Omental fat pad (tissue), 4 donors: ENCODE measurements around the gene JOSD2. TPM values are rescaled to one million over a fixed set of nuclear protein-coding genes. Genes with fewer than 3 reads are reported as not detected.
A peak's percentile ranks its signal among the peaks of the same experiment; 100 is the strongest.

Source experiments
- ATAC-seq: fragments of 150-250 bp; one replicate; pipeline ENCODE4 v1.9.1; 2016; ENCODE audit warnings: mild to moderate bottlenecking, moderate library complexity; ENCODE audit not compliant: low FRiP score
- DNase-seq: peaks from one replicate; pipeline ENCODE4 v3.0.0-alpha.2; 2019; ENCODE audit warnings: low spot score
- total RNA-seq, 4 donors: library from RNA; depleted of rRNA; stranded (reverse); fragments of >200 nt; gene quantifications; one replicate each; pipeline ENCODE4 v1.1.0, GENCODE V29; 2016
- TF ChIP-seq, protein P1 (sequence below), 3 donors: fragments of 450-650 bp; IDR thresholded peaks; one replicate each; pipeline ENCODE4 v1.5.1; 2016 to 2017; ENCODE audit warnings: antibody characterized with exemption in 3 of 3, mild to moderate bottlenecking in 3 of 3, moderate library complexity in 2 of 3

The JOSD2 gene
- total RNA-seq, 4 donors from 2014 or later = 20.4 to 32.0 (median 23.0) TPM

DNA sequence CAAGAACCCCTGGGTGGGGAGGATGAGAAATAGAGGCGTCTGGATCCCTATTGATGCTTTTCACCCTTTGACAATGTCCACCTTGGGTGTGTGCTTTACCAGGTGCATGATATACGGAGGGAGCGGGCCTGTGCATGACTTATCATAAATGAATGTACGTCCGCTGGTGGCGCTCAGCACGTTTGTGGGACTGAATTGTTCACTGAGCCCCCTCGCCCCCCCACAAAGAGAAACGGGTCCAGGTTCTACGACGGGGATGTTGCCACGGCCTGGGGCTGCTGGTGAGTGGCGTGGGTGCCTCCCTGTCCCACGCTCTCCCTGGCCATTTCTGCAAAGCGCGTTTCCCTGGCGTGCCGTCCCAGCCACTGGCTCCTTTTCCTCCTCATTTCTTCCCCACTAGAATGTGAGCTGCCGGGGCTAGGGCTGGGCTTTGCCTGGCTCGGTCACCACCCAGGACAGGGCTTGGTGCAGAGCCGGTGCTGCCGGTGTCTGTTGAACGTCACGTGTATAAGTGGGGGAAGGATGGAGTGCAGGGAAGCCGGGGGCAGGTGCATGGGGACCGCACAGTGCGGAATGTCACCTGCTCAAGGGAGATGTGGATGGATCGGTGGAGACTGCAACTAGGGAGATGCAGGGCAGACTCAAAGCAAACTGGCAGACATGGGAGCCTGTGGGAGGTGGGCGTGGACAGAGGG is 35.7 kb upstream of the JOSD2 start:
- ATAC-seq (no peak), DNase-seq (no peak)
- TF ChIP-seq, protein P1, sequence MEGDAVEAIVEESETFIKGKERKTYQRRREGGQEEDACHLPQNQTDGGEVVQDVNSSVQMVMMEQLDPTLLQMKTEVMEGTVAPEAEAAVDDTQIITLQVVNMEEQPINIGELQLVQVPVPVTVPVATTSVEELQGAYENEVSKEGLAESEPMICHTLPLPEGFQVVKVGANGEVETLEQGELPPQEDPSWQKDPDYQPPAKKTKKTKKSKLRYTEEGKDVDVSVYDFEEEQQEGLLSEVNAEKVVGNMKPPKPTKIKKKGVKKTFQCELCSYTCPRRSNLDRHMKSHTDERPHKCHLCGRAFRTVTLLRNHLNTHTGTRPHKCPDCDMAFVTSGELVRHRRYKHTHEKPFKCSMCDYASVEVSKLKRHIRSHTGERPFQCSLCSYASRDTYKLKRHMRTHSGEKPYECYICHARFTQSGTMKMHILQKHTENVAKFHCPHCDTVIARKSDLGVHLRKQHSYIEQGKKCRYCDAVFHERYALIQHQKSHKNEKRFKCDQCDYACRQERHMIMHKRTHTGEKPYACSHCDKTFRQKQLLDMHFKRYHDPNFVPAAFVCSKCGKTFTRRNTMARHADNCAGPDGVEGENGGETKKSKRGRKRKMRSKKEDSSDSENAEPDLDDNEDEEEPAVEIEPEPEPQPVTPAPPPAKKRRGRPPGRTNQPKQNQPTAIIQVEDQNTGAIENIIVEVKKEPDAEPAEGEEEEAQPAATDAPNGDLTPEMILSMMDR (IDR thresholded peaks at IDR 0.05) = no peak

DNA sequence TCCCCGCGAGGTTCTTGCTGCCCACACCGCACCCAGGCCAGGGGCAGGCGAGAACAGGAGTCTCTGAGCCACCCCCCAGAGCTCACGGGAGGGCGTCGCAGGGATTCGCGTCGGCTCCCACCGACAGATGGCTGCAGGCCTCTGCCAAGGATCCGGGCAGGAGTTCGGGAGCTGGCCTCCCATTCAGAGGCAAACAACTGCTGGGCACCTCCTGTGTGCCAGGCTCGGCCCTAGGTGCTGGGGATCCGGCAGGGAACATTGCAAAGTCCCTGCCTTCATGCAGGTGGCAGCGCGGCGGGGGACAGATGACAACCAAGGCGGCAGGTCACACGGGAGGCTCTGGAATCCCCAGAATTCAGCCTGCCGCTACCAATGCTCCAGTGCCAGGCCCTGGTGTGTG is 32.0 kb upstream of the JOSD2 start:
- no peak for ATAC-seq
- no peak for DNase-seq
- TF ChIP-seq, protein P1 (IDR thresholded peaks at IDR 0.05) = no peak

DNA sequence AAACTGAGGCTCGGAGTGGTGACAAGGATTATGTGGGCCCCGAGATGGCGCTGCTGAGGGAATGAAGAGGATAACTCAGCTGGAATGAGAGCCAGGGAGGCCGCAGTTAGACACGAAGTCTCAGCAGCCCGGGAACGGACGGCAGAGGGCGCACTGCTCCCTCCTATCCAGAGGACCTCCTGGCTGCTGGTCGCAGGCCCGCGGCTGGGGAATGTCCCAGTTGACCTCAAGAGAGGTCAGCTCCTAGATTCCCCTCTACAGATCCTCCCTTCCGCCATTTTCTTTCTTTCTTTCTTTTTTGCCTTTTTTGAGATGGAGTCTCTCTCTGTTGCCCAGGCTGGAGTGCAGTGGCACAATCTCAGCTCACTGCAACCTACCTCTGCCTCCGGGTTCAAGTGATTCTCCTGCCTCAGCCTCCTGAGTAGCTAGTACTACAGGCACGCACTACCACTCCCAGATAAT is 26.8 kb upstream of the JOSD2 start:
- peak; percentile 57 for DNase-seq

DNA sequence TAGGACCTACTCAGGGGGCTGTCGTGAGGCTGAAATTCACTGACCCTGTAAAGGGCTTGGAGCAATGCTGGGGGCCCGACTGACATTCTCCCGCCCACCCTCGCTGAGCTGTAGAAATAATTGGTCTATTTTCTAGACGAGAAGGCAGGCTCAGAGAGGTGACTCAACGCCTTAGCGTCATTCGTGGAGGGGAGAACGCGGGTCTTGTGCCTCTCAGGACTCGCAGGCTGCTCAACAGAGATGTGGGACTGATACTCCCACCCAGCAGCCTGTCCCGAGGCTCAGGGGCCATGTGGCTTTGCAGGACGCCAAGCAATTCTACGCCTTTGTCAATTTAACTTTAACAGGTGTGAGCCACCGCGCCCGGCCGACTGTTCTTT is 26.3 kb upstream of the JOSD2 start:
- ATAC-seq = no peak
- TF ChIP-seq, protein P1 (IDR thresholded peaks at IDR 0.05) = no peak
- DNase-seq = no peak

More for the DNA sequence above, 26.8 kb upstream of the JOSD2 start:
- no peak for ATAC-seq
- TF ChIP-seq, protein P1 (IDR thresholded peaks at IDR 0.05) = no peak

DNA sequence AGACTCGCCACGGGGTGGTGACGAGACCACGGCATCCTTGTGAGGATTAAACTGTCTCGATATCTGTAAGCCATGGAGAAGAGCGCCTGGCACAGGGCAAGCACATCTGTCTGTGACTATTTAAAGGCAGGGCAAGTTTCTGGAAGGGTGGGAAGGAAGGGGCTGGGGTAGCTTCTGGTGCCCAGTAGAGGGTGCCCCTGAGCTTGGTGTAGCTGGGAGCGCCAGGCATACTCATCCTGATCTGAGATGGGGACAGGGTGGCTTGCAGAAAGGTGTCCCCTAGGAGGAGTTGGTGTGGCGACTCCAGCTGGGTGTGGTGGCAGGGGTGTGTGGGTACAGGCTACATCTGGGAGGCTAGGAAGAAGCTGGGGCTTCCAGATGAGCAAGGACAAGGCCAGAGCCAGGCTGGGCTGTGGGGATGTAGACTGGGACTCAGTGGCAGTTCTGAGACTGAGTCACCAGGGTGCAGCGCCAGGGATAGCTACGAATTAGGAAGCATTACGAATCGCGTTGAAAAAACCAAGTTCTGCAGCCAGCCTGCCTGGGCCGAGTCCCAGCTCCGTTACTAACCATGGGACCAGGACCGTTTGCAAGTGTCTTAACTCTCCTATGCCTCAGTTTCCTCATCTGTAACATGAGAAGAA is 25.8 kb upstream of the JOSD2 start:
- TF ChIP-seq, protein P1 (IDR thresholded peaks at IDR 0.05) = no peak
- ATAC-seq (no peak), DNase-seq (no peak)

DNA sequence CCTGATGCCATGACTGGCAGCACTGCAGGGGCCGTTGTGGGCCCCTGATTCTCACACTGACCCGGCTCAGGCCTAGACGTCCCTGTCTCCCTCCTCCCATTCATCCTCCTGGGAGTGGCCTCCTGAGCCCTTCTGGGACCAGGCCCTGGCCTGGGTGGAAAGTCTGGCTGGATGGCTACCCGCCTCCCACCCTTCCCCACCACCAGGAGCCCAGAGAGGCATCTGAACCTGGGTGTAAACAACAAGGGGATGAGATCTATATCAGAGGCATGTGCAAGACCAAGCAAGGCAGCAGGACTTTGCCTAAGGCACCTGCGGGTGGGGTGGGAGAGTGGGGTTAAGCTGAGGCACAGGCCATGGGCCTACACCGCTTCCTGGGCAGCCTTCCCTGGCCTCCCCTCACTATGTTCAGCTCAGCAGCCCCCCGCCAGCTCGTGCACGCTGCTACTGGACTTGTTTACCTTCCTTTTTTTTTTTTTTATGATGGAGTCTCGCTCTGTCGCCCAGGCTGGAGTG is 24.7 kb upstream of the JOSD2 start:
- ATAC-seq = no peak
- DNase-seq = no peak

More for the DNA sequence above, 24.7 kb upstream of the JOSD2 start:
- TF ChIP-seq, protein P1 (IDR thresholded peaks at IDR 0.05) = no peak
